NCI-H510A (cell line): Measurements from ENCODE around the gene LRRC4C.

Experiments
- DNase-seq: peaks from one replicate; lab custom pipeline; 2025; lab: John Stamatoyannopoulos, UW

LRRC4C gene

GRCh38 chr11:41459465-41460401 lies at the start of gene LRRC4C:
Gene LRRC4C (minus strand): TSS chr11:41459652.
- no peak for DNase-seq

GRCh38 chr11:41508121-41508520 lies 48.7 kb upstream of the LRRC4C start:
- DNase-seq = no peak

DNA sequence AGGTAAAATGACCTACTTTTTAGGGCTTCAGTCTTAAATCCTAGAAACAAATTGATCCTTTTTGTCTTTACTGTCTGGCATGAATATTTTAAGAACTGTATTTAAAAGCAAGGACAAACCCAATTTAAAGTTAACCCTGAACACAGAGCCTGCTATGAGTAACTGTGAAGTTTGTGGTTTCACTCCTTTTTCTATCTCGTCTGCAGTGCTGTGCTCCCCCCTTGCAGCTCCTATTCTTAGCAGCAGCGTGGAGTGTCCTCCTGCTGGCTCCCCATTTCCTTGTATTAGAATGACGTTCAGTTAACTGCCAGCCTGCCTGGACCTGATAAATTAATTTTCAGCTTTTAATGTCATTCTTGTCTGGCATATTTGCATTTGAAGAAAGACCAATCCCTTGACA lies 40.0 kb upstream of the LRRC4C start:
- no peak for DNase-seq

DNA sequence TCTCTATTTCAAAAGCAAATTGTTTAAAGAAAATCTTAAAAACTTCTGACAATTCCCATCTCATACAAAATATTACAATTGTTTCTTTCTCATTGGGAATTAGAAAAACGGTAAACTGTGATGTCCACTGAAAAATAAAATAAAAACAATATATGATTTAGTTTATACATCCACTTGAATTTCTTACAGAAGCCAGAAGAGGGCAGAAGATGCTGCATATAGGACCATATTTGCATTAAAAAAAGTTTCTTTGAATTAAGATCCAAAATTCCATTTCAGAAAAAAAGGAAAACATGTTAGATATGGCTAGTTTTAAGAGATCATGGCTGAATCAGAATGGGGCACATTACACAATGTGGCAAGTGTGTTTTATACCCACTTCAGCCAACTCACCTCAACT lies 39.3 kb upstream of the LRRC4C start:
- DNase-seq = no peak

- DNase-seq = no peak
Observed at GRCh38 chr11:41497974-41498373, 38.5 kb upstream of the LRRC4C start.

GRCh38 chr11:41494716-41495115 lies 35.3 kb upstream of the LRRC4C start:
- DNase-seq = no peak

DNA sequence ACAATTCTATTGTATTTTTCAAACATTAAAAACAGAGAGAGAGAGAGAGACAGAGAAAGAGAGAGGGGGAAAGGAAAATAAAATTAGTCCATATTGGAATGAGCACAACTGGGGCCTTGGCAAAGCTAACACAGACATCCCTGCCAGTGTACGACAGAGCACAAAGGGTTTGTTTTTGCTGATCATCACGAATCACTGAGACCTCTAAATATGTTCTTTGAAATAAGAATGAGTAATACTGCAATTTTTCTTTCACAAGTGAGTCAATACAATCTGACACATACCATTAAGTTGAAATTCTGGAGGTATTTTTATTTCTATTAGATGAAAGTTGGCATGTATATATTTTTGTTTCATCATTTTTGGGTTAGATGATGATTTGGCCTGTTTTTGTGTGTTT lies 27.0 kb upstream of the LRRC4C start:
- no peak for DNase-seq

DNA sequence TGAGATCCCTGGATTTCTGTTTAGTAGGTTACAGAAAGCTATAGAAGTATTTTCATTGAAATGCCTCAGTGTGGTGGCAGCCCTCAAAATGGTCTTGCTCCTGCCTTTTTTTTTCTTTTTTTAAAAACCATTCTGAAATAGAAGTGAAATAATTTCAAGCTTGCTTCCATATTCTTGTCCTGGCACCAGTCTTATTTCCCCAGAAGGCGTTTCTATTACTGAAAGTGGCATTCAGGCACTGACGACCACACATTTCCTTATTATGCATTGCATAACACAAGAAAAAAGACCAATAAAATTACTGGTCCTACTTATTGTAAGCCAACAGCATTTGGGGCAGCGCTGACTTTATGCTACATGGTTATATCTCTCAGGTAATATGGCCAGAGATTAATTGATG lies 24.5 kb upstream of the LRRC4C start:
- no peak for DNase-seq

DNA sequence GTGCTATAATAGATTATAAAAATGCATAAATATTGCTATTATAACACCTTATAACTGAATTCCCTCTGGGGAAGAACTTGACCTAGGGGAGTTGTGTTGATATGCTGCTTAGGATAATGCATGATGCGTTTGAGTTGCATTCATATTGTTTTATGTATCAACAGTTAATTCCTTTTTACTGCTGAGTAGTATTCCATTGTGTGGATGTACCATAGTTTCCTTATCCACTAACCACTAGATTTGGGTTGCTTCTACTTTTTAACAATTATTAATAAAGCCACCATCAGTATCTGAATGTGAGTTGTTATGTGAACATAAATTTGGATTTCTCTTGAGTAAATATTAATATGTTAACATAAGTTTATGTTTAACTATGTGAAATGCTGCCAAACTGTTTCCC lies 19.7 kb upstream of the LRRC4C start:
- DNase-seq = no peak

- DNase-seq = no peak
Observed at GRCh38 chr11:41461057-41461681, 1.7 kb upstream of the LRRC4C start.

DNA sequence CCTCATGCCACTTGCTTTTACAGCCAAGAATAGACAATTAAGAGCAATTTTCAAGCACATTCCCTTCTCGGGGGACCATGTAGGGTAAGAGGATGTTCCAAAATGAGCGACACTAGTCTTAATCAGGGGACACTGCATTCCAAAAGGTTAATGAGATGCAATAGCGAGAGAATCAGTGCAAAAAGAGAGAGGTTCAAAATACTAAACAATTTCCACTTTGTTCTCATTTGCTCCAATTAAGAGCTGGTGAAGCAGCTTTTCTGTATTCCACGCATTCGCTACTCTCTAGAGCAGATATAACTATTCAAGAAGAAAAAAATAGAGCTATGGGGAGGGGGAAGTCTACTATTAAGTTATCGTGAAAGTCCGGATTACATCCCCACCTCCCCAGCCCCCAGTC lies 811 bp downstream of the LRRC4C start:
- DNase-seq = no peak

- no peak for DNase-seq
Observed at GRCh38 chr11:41458154-41458553, 1.3 kb downstream of the LRRC4C start.

GRCh38 chr11:41457216-41458014 lies 2.0 kb downstream of the LRRC4C start:
- DNase-seq = no peak

- DNase-seq = no peak
Observed at GRCh38 chr11:41456269-41456668, 3.2 kb downstream of the LRRC4C start.

- no peak for DNase-seq
Observed at GRCh38 chr11:41451011-41451410, 8.4 kb downstream of the LRRC4C start.

GRCh38 chr11:41449483-41450050 lies 9.9 kb downstream of the LRRC4C start:
- DNase-seq = no peak

DNA sequence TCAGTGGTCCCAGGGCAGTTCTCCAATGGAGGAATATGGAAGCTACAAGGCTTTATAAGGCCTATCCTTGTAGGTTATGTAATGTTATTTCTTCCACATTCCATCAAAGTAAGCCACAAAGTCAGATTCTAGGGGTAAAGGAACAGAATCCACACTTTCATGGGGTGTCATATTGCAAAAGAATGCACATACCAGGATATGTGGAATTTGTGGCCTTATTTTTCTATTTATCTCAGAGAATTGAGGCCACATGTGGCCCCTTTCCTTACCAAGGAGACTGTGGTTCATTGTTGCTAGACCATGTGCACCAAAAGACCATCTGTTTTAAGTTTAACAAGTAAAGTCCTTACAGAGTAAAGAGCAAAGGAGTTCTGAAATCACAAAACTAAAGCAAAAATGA lies 12.9 kb downstream of the LRRC4C start:
- DNase-seq = no peak

DNA sequence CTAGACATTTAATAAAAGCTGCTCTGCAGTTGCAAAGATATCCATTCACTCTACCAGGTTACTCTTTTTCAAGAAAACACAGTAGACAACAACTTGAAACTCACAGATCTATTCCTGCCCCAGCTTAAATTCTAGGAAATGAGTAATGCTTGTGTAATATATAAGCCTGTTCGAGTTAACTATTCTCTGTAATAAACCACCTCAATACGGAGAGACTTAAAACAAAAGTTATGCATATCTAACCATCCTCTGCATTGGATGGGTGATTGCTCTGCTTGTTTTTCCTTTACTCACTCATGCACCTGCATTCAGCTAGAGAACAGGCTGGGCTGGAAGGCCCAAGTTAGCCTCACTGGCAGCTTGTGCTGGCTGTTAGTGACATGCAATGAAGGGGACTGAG lies 13.3 kb downstream of the LRRC4C start:
- no peak for DNase-seq

GRCh38 chr11:41437006-41437490 lies 22.4 kb downstream of the LRRC4C start:
- DNase-seq = no peak

DNA sequence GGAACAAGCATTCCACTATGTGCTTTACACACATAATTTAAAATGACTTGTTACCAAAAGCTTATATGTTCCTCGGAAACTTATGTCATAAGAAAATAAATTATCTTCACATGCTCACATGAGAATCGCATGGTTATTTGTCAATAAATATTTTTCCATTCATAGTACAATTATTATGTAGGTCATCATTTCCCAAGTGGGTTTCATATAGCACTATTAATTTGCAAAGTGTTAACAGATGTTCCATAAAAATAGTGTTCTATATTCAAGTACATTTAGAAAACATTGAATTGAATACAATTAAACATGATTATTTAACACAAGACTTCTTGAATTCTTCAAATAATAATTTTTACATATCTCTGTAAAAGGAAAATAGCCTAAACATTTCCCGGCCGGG lies 23.9 kb downstream of the LRRC4C start:
- no peak for DNase-seq

GRCh38 chr11:41431784-41432183 lies 27.7 kb downstream of the LRRC4C start:
- DNase-seq = no peak

- DNase-seq = no peak
Observed at GRCh38 chr11:41419901-41420300, 39.6 kb downstream of the LRRC4C start.
